H9 (cell line): ENCODE measurements around the gene API5. TPM values are rescaled to one million over a fixed set of nuclear protein-coding genes. Genes with fewer than 3 reads are reported as not detected.
"Not testable (repeated sequence)": the region's sequence is repeated elsewhere in the genome, so short reads cannot be mapped to it uniquely, and the experiment has no call there.

Experiments used
- DNase-seq: peaks from one replicate; pipeline ENCODE4 v3.0.0-alpha.2; 2017
- H2AFZ ChIP-seq: one replicate; pipeline ENCODE4 v1.6.1; 2013; ENCODE audit warnings: mild to moderate bottlenecking, low read length, control low read depth, moderate library complexity
- H2AK5ac ChIP-seq: 2 replicates; pipeline ENCODE4 v1.6.1; 2013; ENCODE audit warnings: low read length, control low read depth, mixed read lengths; ENCODE audit not compliant: insufficient read length
- H2BK120ac ChIP-seq: one replicate; pipeline ENCODE4 v1.6.1; 2013; ENCODE audit warnings: low read depth, mild to moderate bottlenecking, low read length, control low read depth, inconsistent platforms; ENCODE audit not compliant: poor library complexity, severe bottlenecking
- H2BK12ac ChIP-seq: 2 replicates; pipeline ENCODE4 v1.6.1; 2013; ENCODE audit warnings: low read length, control low read depth, mixed read lengths, low read depth; ENCODE audit not compliant: insufficient read length
- H2BK15ac ChIP-seq: 2 replicates; pipeline ENCODE4 v1.6.1; 2013; ENCODE audit warnings: low read depth, low read length, control low read depth
- H2BK20ac ChIP-seq: one replicate; pipeline ENCODE4 v1.6.1; 2013; ENCODE audit warnings: low read depth, mild to moderate bottlenecking, low read length, control low read depth, inconsistent platforms; ENCODE audit not compliant: poor library complexity, severe bottlenecking
- H2BK5ac ChIP-seq: 2 replicates; pipeline ENCODE4 v1.6.1; 2013; ENCODE audit warnings: low read length, control low read depth, mixed read lengths; ENCODE audit not compliant: insufficient read length
- H3K14ac ChIP-seq: 2 replicates; pipeline ENCODE4 v1.6.1; 2013; ENCODE audit warnings: low read length, control low read depth; ENCODE audit not compliant: insufficient read depth
- H3K18ac ChIP-seq: 2 replicates; pipeline ENCODE4 v1.6.1; 2013; ENCODE audit warnings: low read depth, mild to moderate bottlenecking, mixed read lengths, low read length, control low read depth; ENCODE audit not compliant: insufficient read length
- H3K23ac ChIP-seq: 2 replicates; pipeline ENCODE4 v1.6.1; 2013; ENCODE audit warnings: low read length, control low read depth, mixed read lengths, low read depth; ENCODE audit not compliant: insufficient read length
- H3K23me2 ChIP-seq: 2 replicates; pipeline ENCODE4 v1.6.1; 2013; ENCODE audit warnings: low read depth, mild to moderate bottlenecking, mixed read lengths, low read length, control low read depth; ENCODE audit not compliant: insufficient read length, poor library complexity, severe bottlenecking
- H3K27ac ChIP-seq: 2 replicates; pipeline ENCODE4 v1.5.1; 2013; ENCODE audit warnings: low read length, control low read depth, mixed read lengths, low read depth; ENCODE audit not compliant: insufficient read length
- H3K27me3 ChIP-seq: 2 replicates; pipeline ENCODE4 v1.6.1; 2013; ENCODE audit warnings: low read length, control low read depth, inconsistent platforms; ENCODE audit not compliant: insufficient read depth
- H3K4ac ChIP-seq: 2 replicates; pipeline ENCODE4 v1.6.1; 2013; ENCODE audit warnings: low read depth, mild to moderate bottlenecking, control low read depth, inconsistent platforms, low read length, moderate library complexity
- H3K4me1 ChIP-seq: 2 replicates; pipeline ENCODE4 v1.6.1; 2013; ENCODE audit warnings: low read length, control low read depth, inconsistent platforms; ENCODE audit not compliant: insufficient read depth
- H3K4me2 ChIP-seq: 2 replicates; pipeline ENCODE4 v1.6.1; 2013; ENCODE audit warnings: low read length, control low read depth, mixed read lengths; ENCODE audit not compliant: insufficient read length, insufficient read depth
- H3K56ac ChIP-seq: 2 replicates; pipeline ENCODE4 v1.6.1; 2013; ENCODE audit warnings: low read depth, mild to moderate bottlenecking, mixed read lengths, low read length, control low read depth; ENCODE audit not compliant: insufficient read length
- H3K79me1 ChIP-seq: 2 replicates; pipeline ENCODE4 v1.6.1; 2013; ENCODE audit warnings: low read depth, mild to moderate bottlenecking, moderate library complexity, low read length, control low read depth, inconsistent platforms; ENCODE audit not compliant: insufficient read depth, poor library complexity, severe bottlenecking
- H3K79me2 ChIP-seq: 2 replicates; pipeline ENCODE4 v1.6.1; 2013; ENCODE audit warnings: low read length, control low read depth, inconsistent platforms; ENCODE audit not compliant: insufficient read depth
- H3K9ac ChIP-seq: 2 replicates; pipeline ENCODE4 v1.6.1; 2013; ENCODE audit warnings: low read length, control low read depth, mixed read lengths; ENCODE audit not compliant: insufficient read length; ENCODE audit errors: extremely low read depth
- H3K9me3 ChIP-seq: one replicate; pipeline ENCODE4 v1.6.1; 2013; ENCODE audit warnings: low read depth, low read length, inconsistent platforms; ENCODE audit not compliant: control insufficient read depth
- H3T11ph ChIP-seq: one replicate; pipeline ENCODE4 v1.6.1; 2013; ENCODE audit warnings: mild to moderate bottlenecking, low read length, control low read depth, inconsistent platforms
- H4K20me1 ChIP-seq: one replicate; pipeline ENCODE4 v1.6.1; 2013; ENCODE audit not compliant: control insufficient read depth, insufficient read length, insufficient read depth
- H4K5ac ChIP-seq: 2 replicates; pipeline ENCODE4 v1.6.1; 2013; ENCODE audit warnings: low read depth, mild to moderate bottlenecking, mixed read lengths, low read length, control low read depth; ENCODE audit not compliant: insufficient read length
- H4K8ac ChIP-seq: replicated peaks from 2 replicates; pipeline ENCODE4 v1.6.1; 2013; ENCODE audit warnings: low read length, control low read depth, mixed read lengths, low read depth; ENCODE audit not compliant: insufficient read length
- H4K91ac ChIP-seq: 2 replicates; pipeline ENCODE4 v1.6.1; 2013; ENCODE audit warnings: low read depth, mild to moderate bottlenecking, moderate library complexity, mixed read lengths, low read length, control low read depth; ENCODE audit not compliant: insufficient read length
- H3K27ac Mint-ChIP-seq, 3 experiments: 2 replicates in 2 of 3; 3 replicates in 1 of 3; pipeline ENCODE4 v1.8.0; 2020 to 2021; ENCODE audit warnings: mixed read lengths in 3 of 3, mild to moderate bottlenecking in 1 of 3, moderate library complexity in 1 of 3
- H3K27me3 Mint-ChIP-seq: 2 replicates; pipeline ENCODE4 v1.8.0; 2021; ENCODE audit warnings: low read depth, mild to moderate bottlenecking, moderate library complexity, mixed read lengths
- H3K36me3 Mint-ChIP-seq, 3 experiments: 2 replicates in 2 of 3; 3 replicates in 1 of 3; pipeline ENCODE4 v1.8.0; 2020 to 2021; ENCODE audit warnings: low read depth in 3 of 3, mixed read lengths in 3 of 3; ENCODE audit not compliant: insufficient read depth in 1 of 3
- H3K4me1 Mint-ChIP-seq, 2 experiments: 2 replicates each; pipeline ENCODE4 v1.8.0; 2020; ENCODE audit warnings: mixed read lengths in 2 of 2
- H3K4me3 Mint-ChIP-seq, 2 experiments: 2 replicates in 1 of 2; 3 replicates in 1 of 2; pipeline ENCODE4 v1.8.0; 2020 to 2021; ENCODE audit warnings: mild to moderate bottlenecking in 2 of 2, mixed read lengths in 2 of 2, moderate library complexity in 1 of 2
- H3K9me3 Mint-ChIP-seq, 2 experiments: 2 replicates in 1 of 2; 3 replicates in 1 of 2; pipeline ENCODE4 v1.8.0; 2020; ENCODE audit warnings: mild to moderate bottlenecking in 2 of 2, mixed read lengths in 2 of 2, moderate library complexity in 1 of 2
- WGBS: extraction: QIAGEN DNeasy Blood & Tissue Kit; methylation state at CpG from one replicate; pipeline ENCODE4 v1.1.7; 2013; ENCODE audit warnings: missing lambda C conversion rate, low lambda C conversion rate, mixed read lengths; ENCODE audit not compliant: insufficient read length; ENCODE audit errors: extremely low coverage; 5-methylcytosine and 5-hydroxymethylcytosine counted together
- total RNA-seq: library from RNA; stranded (reverse); gene quantifications from 2 replicates; pipeline ENCODE4 v1.2.1, GENCODE V29; 2021
- TF ChIP-seq, protein P1 (sequence below): fragments of 200-600 bp; sonication (generic); conservative IDR thresholded peaks from 3 replicates; pipeline ENCODE4 v1.8.0; 2021; ENCODE audit warnings: antibody characterized with exemption, mild to moderate bottlenecking

API5 gene
- total RNA-seq, 1 experiment from 2014 or later = 147 TPM

DNA sequence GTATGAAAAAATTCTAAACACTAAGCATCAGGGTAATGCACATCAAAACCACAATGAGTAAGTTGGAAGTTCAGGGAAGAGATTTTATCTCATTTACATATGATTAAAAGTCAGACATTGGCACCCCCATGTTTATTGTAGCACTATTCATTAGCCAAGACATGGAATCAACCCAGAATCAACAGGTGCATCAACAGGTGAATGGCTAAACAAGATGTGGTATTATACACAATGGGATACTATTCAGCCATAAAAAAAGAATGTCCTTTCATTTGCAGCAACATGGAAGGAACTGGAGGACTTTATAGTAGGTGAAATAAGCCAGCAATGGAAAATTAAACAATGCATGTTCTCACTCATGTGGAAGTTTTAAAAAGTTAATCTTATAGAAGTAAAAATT, 29.4 kb downstream of the API5 start:
- Histone ChIP-seq H2BK5ac (no peak overlapping the region), H4K5ac (no peak overlapping the region), H2BK120ac (no peak overlapping the region), H3K79me2 (no peaks in the 10 kb centered on the region), H3K27ac (no peak overlapping the region), H2AK5ac (no peak overlapping the region), H3T11ph (no peak overlapping the region), H3K27me3 (no peaks in the 10 kb centered on the region), H3K4me1 (no peaks in the 10 kb centered on the region), H4K20me1 (no peaks in the 10 kb centered on the region), H2BK15ac (no peak overlapping the region), H3K18ac (no peak overlapping the region), H3K14ac (no peak overlapping the region), H3K9ac (no peak overlapping the region), H3K56ac (no peak overlapping the region), H4K91ac (no peak overlapping the region), H3K79me1 (no peaks in the 10 kb centered on the region), H3K23ac (no peak overlapping the region), H3K4me2 (no peak overlapping the region), H3K23me2 (no peaks in the 10 kb centered on the region), H2BK12ac (no peak overlapping the region), H3K9me3 (no peaks in the 10 kb centered on the region), H3K4ac (no peak overlapping the region), H2AFZ (no peak overlapping the region), H2BK20ac (no peak overlapping the region), H4K8ac (no peak overlapping the region)
- H3K9me3 Mint-ChIP-seq = peaks cover under 1 to 3% of the 10 kb centered on the region in 2 experiments; a peak in 1 of 5 replicates
- peaks cover 14 to 53% (median 46%) of the 10 kb centered on the region in 3 experiments; a peak in 6 of 7 replicates for H3K36me3 Mint-ChIP-seq
- H3K4me3 Mint-ChIP-seq = no peak overlapping the region
- H3K27me3 Mint-ChIP-seq = no peaks in the 10 kb centered on the region
- no peak for DNase-seq
- no peaks in the 10 kb centered on the region for H3K4me1 Mint-ChIP-seq
- TF ChIP-seq, protein P1, sequence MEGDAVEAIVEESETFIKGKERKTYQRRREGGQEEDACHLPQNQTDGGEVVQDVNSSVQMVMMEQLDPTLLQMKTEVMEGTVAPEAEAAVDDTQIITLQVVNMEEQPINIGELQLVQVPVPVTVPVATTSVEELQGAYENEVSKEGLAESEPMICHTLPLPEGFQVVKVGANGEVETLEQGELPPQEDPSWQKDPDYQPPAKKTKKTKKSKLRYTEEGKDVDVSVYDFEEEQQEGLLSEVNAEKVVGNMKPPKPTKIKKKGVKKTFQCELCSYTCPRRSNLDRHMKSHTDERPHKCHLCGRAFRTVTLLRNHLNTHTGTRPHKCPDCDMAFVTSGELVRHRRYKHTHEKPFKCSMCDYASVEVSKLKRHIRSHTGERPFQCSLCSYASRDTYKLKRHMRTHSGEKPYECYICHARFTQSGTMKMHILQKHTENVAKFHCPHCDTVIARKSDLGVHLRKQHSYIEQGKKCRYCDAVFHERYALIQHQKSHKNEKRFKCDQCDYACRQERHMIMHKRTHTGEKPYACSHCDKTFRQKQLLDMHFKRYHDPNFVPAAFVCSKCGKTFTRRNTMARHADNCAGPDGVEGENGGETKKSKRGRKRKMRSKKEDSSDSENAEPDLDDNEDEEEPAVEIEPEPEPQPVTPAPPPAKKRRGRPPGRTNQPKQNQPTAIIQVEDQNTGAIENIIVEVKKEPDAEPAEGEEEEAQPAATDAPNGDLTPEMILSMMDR = no peak
- H3K27ac Mint-ChIP-seq = no peak overlapping the region

DNA sequence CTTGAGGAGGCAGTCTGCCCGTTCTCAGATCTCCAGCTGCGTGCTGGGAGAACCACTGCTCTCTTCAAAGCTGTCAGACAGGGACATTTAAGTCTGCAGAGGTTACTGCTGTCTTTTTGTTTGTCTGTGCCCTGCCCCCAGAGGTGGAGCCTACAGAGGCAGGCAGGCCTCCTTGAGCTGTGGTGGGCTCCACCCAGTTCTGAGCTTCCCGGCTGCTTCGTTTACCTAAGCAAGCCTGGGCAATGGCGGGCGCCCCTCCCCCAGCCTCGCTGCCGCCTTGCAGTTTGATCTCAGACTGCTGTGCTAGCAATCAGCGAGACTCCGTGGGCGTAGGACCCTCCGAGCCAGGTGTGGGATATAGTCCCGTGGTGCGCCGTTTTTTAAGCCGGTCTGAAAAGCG, 39.6 kb downstream of the API5 start:
- H3K27me3 ChIP-seq, H3K9ac ChIP-seq, H3K4ac ChIP-seq, H3K23ac ChIP-seq, H3K23me2 ChIP-seq, H3K79me1 ChIP-seq, H2BK15ac ChIP-seq, H3K9me3 ChIP-seq, H3K27me3 Mint-ChIP-seq, H4K8ac ChIP-seq, H3K27ac ChIP-seq, H3K27ac Mint-ChIP-seq, H3K18ac ChIP-seq, H2AK5ac ChIP-seq, H3K79me2 ChIP-seq, H2AFZ ChIP-seq, H4K20me1 ChIP-seq, H2BK12ac ChIP-seq, H3K14ac ChIP-seq, H2BK20ac ChIP-seq, H2BK5ac ChIP-seq, DNase-seq, H3K9me3 Mint-ChIP-seq, H3K4me1 ChIP-seq, H4K5ac ChIP-seq, H3K36me3 Mint-ChIP-seq, H3K56ac ChIP-seq, H3T11ph ChIP-seq, H4K91ac ChIP-seq, H3K4me2 ChIP-seq, H2BK120ac ChIP-seq: not testable (repeated sequence)
- peaks cover 12 to 14% of the 10 kb centered on the region in 2 experiments for H3K4me1 Mint-ChIP-seq
- peak overlapping the region in 1 of 2 experiments; percentile 69; a peak in 2 of 5 replicates for H3K4me3 Mint-ChIP-seq
- WGBS = no CpG with 5 or more reads among the region's 17 CpGs
